AG10803 (cell line): ENCODE results near the gene MOGAT3.

ENCODE experiments used
- DNase-seq: peaks from one replicate; pipeline ENCODE4 v3.0.0; 2010; ENCODE audit warnings: low read depth
- H3K4me3 ChIP-seq: 2 replicates; pipeline ENCODE4 v1.5.1; 2011; ENCODE audit warnings: mild to moderate bottlenecking, low read length, control low read depth
- TF ChIP-seq, protein P1 (sequence below): conservative IDR thresholded peaks from 2 replicates; pipeline ENCODE4 v1.5.1; 2011; ENCODE audit warnings: mild to moderate bottlenecking, low read length, control low read depth, inconsistent platforms

The MOGAT3 gene

DNA sequence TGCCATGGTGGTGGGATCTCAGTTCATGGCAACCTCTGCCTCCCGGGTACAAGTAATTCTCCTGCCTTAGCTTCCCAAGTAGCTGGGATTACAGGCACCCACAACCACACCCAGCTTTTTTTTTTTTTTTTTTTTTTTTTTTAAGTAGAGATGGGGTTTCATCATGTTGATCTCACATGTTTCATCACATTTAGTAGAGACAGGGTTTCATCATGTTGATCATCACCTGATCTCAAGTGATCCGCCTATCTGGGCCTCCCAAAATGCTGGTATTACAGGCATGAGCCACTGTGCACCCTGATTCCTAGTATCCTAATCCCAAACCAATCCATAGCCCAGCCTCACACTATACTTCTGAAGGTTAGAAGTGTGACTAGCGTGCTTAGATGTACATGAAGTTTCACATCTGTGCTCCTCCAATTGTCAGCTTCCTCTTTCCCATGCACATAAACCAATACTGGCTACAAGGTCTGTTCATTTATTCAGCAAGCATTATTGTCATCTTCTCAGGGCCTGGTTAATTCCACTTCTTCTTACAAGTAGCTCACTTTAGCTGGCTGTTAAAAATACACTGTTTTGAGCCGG, 13.9 kb downstream of the MOGAT3 start:
- DNase-seq: no peak
- TF ChIP-seq, protein P1, sequence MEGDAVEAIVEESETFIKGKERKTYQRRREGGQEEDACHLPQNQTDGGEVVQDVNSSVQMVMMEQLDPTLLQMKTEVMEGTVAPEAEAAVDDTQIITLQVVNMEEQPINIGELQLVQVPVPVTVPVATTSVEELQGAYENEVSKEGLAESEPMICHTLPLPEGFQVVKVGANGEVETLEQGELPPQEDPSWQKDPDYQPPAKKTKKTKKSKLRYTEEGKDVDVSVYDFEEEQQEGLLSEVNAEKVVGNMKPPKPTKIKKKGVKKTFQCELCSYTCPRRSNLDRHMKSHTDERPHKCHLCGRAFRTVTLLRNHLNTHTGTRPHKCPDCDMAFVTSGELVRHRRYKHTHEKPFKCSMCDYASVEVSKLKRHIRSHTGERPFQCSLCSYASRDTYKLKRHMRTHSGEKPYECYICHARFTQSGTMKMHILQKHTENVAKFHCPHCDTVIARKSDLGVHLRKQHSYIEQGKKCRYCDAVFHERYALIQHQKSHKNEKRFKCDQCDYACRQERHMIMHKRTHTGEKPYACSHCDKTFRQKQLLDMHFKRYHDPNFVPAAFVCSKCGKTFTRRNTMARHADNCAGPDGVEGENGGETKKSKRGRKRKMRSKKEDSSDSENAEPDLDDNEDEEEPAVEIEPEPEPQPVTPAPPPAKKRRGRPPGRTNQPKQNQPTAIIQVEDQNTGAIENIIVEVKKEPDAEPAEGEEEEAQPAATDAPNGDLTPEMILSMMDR: no peak

DNA sequence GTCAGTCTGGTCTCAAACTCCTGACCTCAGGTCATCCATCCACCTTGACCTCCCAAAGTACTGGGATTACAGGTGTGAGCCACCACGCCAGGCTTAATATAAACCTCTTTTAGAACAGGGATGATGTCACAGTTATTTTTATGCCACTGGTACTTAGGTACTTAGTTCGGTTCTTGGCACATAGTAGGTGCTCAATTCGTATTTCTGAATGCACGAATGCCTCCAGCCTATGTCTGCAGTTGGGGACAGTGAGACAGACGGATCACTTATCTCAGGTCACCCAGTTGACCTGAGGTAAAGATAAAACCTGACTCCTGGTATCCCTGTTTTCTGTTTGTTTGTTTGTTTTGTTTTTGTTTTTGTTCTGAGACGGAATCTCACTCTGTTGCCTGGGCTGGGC, 14.6 kb downstream of the MOGAT3 start:
- H3K4me3 ChIP-seq: no peak overlapping the region
- DNase-seq: no peak
- TF ChIP-seq, protein P1: no peak

More for the DNA sequence above, 13.9 kb downstream of the MOGAT3 start:
- no peak overlapping the region for H3K4me3 ChIP-seq

DNA sequence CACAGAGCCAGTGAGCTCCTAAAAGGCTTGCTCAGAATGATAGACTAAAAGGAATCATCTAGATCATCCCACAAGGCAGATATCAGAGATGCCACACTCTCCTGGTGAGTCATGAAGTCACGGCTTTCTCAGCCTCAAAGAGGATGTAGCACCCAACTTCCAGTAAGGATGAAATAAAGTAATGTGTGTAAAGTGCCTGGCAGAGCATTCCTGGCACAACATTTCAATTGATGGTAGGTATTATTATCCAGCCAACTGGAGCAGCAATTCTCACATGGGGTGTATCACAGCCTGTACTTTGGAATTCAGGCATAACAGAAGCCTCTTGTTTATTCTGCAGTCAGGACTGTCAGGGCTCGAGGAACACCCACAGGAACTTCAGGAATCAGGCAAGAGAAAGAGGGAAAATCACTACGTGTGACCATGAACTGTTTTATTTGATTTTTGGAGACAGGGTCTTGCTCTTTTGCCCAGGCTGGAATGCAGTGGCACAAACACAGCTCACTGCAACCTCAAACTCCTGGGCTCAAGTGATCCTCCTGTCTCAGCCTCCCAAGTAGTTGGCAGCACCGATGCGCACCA, 15.5 kb downstream of the MOGAT3 start:
- peak; percentile 49 for DNase-seq
- H3K4me3 ChIP-seq: no peak overlapping the region
- TF ChIP-seq, protein P1: no peak

DNA sequence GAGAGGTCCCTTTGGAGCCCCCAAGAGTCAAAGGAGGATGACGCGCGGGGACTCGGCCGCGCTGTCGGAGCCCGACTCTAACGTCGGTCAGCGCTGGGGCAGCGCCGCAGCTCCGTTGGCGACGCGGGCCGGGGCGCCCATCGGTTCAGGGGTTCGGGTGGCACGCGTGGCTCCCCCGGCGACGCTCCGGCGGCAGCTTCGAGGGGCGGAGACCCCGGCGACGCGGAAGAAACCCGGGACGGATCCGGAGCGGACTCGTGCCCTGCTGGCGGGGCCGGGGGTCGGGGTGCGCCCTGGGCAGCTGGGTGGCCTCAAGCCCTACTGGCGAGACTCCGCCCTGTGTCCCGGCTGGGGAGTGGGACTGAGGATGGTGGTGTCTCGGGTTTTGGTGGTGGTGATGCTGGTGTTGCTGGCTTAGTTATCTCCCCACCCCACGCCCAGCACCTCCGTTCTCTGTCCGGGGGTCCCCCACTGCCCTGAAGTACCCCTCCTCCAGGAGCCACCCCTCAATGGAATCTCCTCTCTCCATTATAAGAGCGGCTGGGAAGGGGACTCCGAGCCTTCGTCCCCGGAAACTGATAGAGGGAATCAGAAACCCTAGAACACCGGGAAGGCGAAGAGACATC, 20.6 kb downstream of the MOGAT3 start, which contains the start of gene NAT16:
Gene NAT16, minus strand, starts transcription at position 164 of the 626 bp plus-strand sequence. CDS start 5,486 bp downstream, outside the sequence.
- no peak for DNase-seq
- TF ChIP-seq, protein P1: no peak
- no peak within 1 kb of the TSS for H3K4me3 ChIP-seq

DNA sequence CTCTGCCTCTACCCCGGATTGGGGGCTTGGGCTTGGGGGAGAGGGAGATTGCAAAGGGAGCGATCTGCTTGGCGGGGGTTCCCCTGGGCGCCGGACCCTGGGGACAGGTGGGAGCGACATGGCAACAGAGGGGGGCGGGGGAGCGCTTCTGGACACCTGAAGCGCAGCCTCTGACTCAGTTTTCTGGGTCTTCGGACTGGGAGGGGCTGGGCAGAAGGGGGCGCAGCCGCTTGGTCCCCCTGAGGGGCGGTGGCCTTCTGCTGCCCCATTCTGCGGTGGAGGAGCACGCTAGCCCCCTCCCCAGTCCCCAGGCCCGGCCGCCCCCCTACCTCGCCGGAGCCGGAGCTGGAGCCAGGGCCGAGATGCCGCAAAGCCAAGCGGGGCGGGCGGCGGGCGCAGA, 21.1 kb downstream of the MOGAT3 start:
- TF ChIP-seq, protein P1: no peak
- no peak overlapping the region for H3K4me3 ChIP-seq
- no peak for DNase-seq

DNA sequence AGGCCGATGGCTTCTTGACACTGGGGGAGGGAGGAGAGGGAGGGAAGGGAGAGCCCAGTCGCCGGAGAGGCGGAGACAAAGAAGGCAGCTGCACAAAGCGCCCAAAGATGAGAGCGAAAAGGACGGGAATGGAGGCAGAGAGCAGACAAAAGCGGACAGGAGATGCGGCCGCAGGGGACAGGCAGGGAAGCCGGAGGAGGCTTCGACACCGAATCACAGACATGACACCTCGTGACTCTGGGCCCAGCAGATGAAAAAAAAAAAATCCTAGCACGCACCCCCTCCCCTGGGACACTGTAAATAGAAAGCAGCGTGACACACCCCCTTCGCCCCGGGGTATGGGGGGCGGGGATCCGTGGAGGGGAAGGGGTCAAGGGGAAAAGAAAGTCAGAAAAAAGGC, 21.7 kb downstream of the MOGAT3 start:
- TF ChIP-seq, protein P1: no peak
- no peak for DNase-seq
- H3K4me3 ChIP-seq: no peak overlapping the region

DNA sequence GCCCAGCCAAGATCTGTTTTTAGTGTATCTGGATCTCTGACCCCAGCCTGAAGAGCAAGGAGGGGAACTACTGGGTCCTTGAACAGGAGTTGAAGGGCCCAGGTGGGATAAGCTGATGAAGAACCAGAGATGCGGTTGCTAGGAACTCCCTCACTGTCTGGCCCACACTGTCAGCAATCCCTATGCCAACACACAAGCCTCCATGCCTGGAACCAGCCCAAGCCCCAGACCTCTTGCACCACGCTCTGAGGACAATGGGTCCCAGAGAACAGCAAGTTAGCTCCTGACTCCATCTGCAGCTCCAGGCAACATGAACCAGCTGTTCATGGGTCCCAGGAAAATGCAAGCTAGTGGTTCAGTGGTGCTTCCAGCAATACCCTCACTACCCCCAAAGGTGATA, 23.2 kb downstream of the MOGAT3 start:
- TF ChIP-seq, protein P1: no peak
- no peak overlapping the region for H3K4me3 ChIP-seq
- no peak for DNase-seq
